Astrocyte of the cerebellum (primary cell): ENCODE data around the gene OSBPL9.
"Not testable (repeated sequence)": the region's sequence is repeated elsewhere in the genome, so short reads cannot be mapped to it uniquely, and the experiment has no call there.

ENCODE experiments used
- DNase-seq: peaks from one replicate; pipeline ENCODE4 v3.0.0-alpha.2; 2011; ENCODE audit warnings: low read depth
- H3K4me3 ChIP-seq: 2 replicates; pipeline ENCODE4 v1.5.1; 2011; ENCODE audit warnings: mild to moderate bottlenecking, low read depth, low read length, moderate library complexity
- CTCF ChIP-seq: IDR thresholded peaks from 2 replicates; pipeline ENCODE4 v1.5.1; 2012; ENCODE audit warnings: low read length, low read depth, moderate library complexity, mild to moderate bottlenecking; ENCODE audit errors: missing control alignments
- in situ Hi-C: cut with HindIII; loops from 2 replicates; pipeline ENCODE4 v1.10.0; 2017; ENCODE audit warnings: low sequenced_read_pairs

OSBPL9 gene

GRCh38 chr1:51605961-51606723, 10.8 kb upstream of the OSBPL9 start:
- H3K4me3 ChIP-seq, result no peak overlapping the region
- TF ChIP-seq CTCF, result no peak
- in situ Hi-C loops, result no loop called here
- DNase-seq, result no peak

GRCh38 chr1:51607681-51608095, 9.2 kb upstream of the OSBPL9 start:
- no peak overlapping the region for H3K4me3 ChIP-seq
- DNase-seq, result no peak
- no peak for TF ChIP-seq CTCF
- in situ Hi-C loops, result no loop called here

GRCh38 chr1:51610104-51610503, 6.8 kb upstream of the OSBPL9 start:
- H3K4me3 ChIP-seq, in situ Hi-C loops, DNase-seq: not testable (repeated sequence)

- no peak for DNase-seq
- no peak for TF ChIP-seq CTCF
- in situ Hi-C loops, result no loop called here
- H3K4me3 ChIP-seq, result no peak overlapping the region
These were observed 6.3 kb upstream of the OSBPL9 start for GRCh38 chr1:51610637-51611036.

- TF ChIP-seq CTCF, result no peak
- in situ Hi-C loops, result no loop called here
- no peak for DNase-seq
- no peak overlapping the region for H3K4me3 ChIP-seq
These were observed 4.4 kb upstream of the OSBPL9 start for GRCh38 chr1:51612447-51612961.

- TF ChIP-seq CTCF, result no peak
- no peak overlapping the region for H3K4me3 ChIP-seq
- DNase-seq, result no peak
- in situ Hi-C loops, result no loop called here
These were observed 1.1 kb upstream of the OSBPL9 start for GRCh38 chr1:51615780-51616291.

GRCh38 chr1:51616490-51616889, 402 bp upstream of the OSBPL9 start:
- DNase-seq, result no peak
- in situ Hi-C loops, result no loop called here
- no peak for TF ChIP-seq CTCF
- H3K4me3 ChIP-seq, result peak overlapping the region; percentile 65
